GM13976 (cell line): Measurements from ENCODE around the gene PARD6B.

Source experiments
- DNase-seq: peaks from one replicate; pipeline ENCODE4 v3.0.0; 2012; ENCODE audit warnings: low spot score
- in situ Hi-C: fragments of 300-500 bp; cut with MboI; formaldehyde crosslinking; loops from one replicate; pipeline ENCODE4 v1.12.0; 2022; ENCODE audit warnings: low sequenced_read_pairs, mixed read lengths, inconsistent platforms; ENCODE audit not compliant: unreplicated experiment
- TF ChIP-seq, protein P1 (sequence below): IDR thresholded peaks from 2 replicates; pipeline ENCODE4 v1.5.1; 2012; ENCODE audit warnings: borderline replicate concordance, mild to moderate bottlenecking; ENCODE audit not compliant: insufficient read depth; ENCODE audit errors: extremely low read depth, missing control alignments, control extremely low read depth

Gene PARD6B

DNA sequence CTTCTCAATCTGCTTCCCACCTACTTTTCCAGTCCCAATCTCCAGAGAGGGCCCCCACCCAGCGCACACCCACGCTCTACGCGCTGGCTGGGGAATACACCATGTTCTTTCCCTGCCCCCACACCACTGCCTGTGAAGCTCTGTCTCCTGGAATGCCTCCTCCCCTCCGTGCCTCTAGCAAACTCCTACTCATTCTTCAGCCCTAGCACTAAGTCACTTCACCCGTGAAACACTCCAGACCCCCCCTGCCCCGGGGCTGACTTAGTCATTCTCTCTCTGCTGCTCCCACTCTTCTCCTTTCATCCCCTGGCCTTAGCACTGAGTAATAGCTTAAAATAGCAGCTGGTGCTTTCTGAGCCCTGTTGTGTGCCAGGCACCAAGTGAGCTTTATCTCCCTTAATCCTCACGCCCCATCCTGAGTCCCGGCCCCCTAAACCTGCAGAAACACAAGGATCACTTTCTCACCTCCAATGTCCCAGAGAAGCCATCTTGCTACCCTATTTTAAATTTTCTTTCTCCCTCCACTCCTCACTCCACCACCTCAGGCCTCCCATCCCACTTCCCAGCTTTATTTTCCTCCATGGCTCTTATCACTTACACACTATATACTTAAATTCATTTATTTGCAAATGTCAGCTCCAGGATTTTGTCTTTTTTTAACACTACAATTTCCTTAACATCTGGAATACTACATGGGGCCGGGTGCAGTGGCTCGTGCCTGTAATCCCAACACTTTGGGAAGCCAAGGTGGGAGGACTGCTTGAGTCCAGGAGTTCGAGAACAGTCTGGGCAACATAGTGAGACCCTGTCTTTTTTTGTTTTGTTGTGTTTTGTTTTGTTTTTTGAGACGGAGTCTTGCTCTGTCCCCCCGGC, 6.3 kb upstream of the PARD6B start:
- peak; percentile 44 for DNase-seq
- in situ Hi-C loops, result no loop called here
- TF ChIP-seq, protein P1, sequence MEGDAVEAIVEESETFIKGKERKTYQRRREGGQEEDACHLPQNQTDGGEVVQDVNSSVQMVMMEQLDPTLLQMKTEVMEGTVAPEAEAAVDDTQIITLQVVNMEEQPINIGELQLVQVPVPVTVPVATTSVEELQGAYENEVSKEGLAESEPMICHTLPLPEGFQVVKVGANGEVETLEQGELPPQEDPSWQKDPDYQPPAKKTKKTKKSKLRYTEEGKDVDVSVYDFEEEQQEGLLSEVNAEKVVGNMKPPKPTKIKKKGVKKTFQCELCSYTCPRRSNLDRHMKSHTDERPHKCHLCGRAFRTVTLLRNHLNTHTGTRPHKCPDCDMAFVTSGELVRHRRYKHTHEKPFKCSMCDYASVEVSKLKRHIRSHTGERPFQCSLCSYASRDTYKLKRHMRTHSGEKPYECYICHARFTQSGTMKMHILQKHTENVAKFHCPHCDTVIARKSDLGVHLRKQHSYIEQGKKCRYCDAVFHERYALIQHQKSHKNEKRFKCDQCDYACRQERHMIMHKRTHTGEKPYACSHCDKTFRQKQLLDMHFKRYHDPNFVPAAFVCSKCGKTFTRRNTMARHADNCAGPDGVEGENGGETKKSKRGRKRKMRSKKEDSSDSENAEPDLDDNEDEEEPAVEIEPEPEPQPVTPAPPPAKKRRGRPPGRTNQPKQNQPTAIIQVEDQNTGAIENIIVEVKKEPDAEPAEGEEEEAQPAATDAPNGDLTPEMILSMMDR, result no peak

DNA sequence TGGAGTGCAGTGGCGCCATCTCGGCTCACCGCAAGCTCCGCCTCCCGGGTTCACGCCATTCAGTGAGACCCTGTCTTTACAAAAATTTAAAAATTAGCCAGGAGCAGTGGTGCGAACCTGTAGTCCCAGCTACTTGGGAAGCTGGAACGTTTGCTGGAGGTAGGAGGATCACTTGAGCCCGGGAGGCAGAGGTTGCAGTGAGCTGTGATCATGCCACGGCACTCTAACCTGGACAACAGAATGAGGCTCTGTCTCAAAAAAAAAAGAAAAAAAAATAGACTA, 5.7 kb upstream of the PARD6B start:
- in situ Hi-C loops, result no loop called here

DNA sequence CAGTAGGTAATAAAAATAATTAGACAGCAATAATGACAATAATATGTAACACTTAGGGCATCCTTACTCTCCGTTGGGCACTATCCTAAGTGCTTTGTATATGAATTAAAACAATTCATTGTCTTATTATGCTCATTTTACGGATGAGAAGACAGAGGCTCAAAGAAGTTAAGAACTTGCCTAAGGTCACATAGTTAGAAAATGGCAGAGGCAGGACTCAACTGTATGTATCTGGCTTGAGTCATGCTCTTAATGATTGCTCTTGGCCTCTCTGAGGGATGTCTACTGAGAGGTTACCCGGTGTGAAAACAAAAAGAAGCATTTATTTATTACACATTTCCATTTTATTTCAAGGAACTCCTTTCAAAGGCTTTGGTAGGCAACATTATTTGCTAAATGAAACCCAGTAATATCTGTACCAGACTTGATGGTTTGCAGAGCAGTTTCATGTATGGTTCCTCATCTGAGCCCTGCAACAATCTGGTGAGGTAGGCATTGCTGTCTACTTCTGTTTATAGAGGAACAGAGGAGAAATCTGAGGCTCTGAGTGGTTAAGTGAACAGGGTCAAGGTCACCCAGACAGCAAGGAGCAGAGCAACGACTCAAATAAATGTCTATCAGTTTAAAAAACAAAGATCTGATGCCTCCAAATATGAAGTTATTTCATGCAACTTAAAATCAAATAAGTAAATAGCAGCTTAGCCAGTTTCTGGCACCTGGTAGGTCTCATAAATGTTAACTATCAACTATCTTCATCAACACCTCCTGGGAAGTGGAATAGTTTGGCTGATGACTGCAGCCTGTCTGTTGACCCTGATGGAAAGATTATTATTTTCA, 4.2 kb upstream of the PARD6B start:
- in situ Hi-C loops, result no loop called here
- TF ChIP-seq, protein P1, result no peak

More for the DNA sequence above, 5.7 kb upstream of the PARD6B start:
- no peak for DNase-seq
- TF ChIP-seq, protein P1, result no peak

DNA sequence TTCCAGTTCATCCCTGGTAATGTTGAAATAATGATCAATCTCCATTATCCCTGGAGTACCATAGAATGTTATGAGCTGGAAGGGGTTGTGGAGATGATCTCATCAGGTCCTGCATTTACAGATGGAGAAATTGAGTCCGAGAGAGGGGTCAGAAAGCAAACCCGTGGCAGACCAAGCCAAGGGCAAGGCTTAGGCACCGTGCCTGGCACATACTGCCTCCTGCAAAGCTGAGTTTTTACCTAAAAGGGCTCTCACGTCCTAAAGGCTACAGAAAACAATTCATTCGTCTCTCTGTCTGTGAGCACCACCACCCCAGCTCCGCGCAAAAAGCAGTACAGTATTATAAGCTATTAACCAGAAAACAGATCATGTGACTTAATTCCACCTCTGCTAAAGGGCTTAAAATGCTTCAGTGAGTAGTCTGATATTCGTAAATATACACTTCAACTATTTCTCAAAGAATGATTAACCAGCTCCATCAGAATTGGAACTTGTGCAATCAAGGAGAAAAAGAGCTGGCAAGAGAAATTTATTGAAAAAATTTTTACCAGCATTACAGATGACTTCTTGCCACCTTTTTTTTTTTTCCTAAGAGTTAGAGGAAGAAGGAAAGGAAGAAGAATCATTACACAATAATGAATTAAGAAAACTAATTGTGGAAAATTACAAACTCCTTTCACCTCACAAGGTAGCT, 3.4 kb upstream of the PARD6B start:
- in situ Hi-C loops, result no loop called here
- TF ChIP-seq, protein P1, result no peak
- DNase-seq, result no peak

More for the DNA sequence above, 4.2 kb upstream of the PARD6B start:
- no peak for DNase-seq

DNA sequence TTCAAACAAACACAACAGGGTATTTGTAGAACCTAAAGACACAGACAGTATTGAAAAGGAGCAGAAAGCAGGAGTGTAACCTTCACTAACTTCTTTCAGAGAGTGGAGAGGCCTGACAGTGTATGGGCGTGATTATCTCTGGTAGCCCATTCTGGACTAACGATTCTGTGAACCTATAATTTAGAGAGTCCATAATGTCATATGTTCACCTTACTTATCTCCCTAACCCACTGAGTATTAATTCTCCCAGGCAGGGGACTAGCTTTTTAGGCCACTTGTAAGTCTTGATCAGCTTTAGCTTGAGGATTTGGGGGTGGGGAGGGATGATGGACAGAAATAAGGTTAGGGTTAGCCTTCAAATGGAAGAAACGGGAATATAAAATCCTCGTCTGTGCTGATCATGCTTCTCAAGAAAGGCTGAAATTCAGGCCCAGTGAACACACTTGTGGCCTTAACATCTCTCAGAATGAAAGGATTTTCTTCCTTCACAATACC, 2.8 kb upstream of the PARD6B start:
- TF ChIP-seq, protein P1, result no peak
- no peak for DNase-seq
- in situ Hi-C loops, result no loop called here
